OCI-LY7 (cell line): ENCODE results near the gene DISC1. TPM values are rescaled to one million over a fixed set of nuclear protein-coding genes. Genes with fewer than 3 reads are reported as not detected.

Experiments used
- BruUV-seq: library from RNA; stranded (reverse); fragments of 400-500 nt; replicated peaks from 2 replicates; lab custom pipeline; 2021; lab: Mats Ljungman, UMichigan
- CTCF ChIA-PET: fragments of 300-600 bp; sonication (Branson Sonifier 250); formaldehyde crosslinking; loops from one replicate; lab custom pipeline; 2022; ENCODE audit warnings: antibody characterized with exemption; ENCODE audit not compliant: unreplicated experiment; lab: Charles Lee
- POLR2A ChIA-PET: fragments of 300-600 bp; sonication (Branson Sonifier 250); formaldehyde crosslinking; loops from one replicate; lab custom pipeline; 2022; ENCODE audit warnings: antibody characterized with exemption; lab: Charles Lee
- DNase-seq: peaks from one replicate; pipeline ENCODE4 v3.0.0-alpha.2; 2015; ENCODE audit warnings: low spot score
- H2AFZ ChIP-seq: fragments of 200-600 bp; sonication (generic), shearing (Covaris generic); 2 replicates; pipeline ENCODE4 v1.6.1; 2014; ENCODE audit warnings: mild to moderate bottlenecking, antibody characterized with exemption, low read length, moderate library complexity
- H3K27ac ChIP-seq: fragments of 200-600 bp; sonication (generic); 2 replicates; pipeline ENCODE4 v1.5.1; 2014; ENCODE audit warnings: mixed run types, low read depth, mild to moderate bottlenecking, moderate library complexity, low read length, inconsistent platforms; ENCODE audit not compliant: poor library complexity, severe bottlenecking
- H3K36me3 ChIP-seq: fragments of 200-600 bp; sonication (generic); 2 replicates; pipeline ENCODE4 v1.6.1; 2014; ENCODE audit warnings: mild to moderate bottlenecking, antibody characterized with exemption, low read length, moderate library complexity, mixed read lengths; ENCODE audit not compliant: insufficient read depth
- H3K4me1 ChIP-seq: fragments of 200-600 bp; sonication (generic); 2 replicates; pipeline ENCODE4 v1.5.1; 2014; ENCODE audit warnings: mild to moderate bottlenecking, low read length; ENCODE audit not compliant: insufficient read depth, poor library complexity, severe bottlenecking
- H3K4me2 ChIP-seq: fragments of 200-600 bp; sonication (generic); 2 replicates; pipeline ENCODE4 v1.6.1; 2014; ENCODE audit warnings: mild to moderate bottlenecking, low read length
- H3K4me3 ChIP-seq: fragments of 200-600 bp; sonication (generic); 2 replicates; pipeline ENCODE4 v1.5.1; 2014; ENCODE audit warnings: mild to moderate bottlenecking, low read depth, low read length; ENCODE audit not compliant: poor library complexity, severe bottlenecking
- H3K79me2 ChIP-seq: fragments of 200-600 bp; sonication (generic); 2 replicates; pipeline ENCODE4 v1.6.1; 2016; ENCODE audit warnings: low read depth, mild to moderate bottlenecking, low read length, moderate library complexity, mixed read lengths; ENCODE audit not compliant: insufficient read depth
- H3K9me2 ChIP-seq: fragments of 200-600 bp; sonication (generic); 2 replicates; pipeline ENCODE4 v1.6.1; 2016; ENCODE audit warnings: mild to moderate bottlenecking, low read length, mixed read lengths; ENCODE audit not compliant: insufficient read depth
- H3K9me3 ChIP-seq: fragments of 200-600 bp; sonication (generic); 2 replicates; pipeline ENCODE4 v1.6.1; 2014; ENCODE audit warnings: mild to moderate bottlenecking, mixed run types, low read length, mixed read lengths
- H4K20me1 ChIP-seq: fragments of 200-600 bp; sonication (generic); 2 replicates; pipeline ENCODE4 v1.6.1; 2014; ENCODE audit warnings: mild to moderate bottlenecking, antibody characterized with exemption, low read length, moderate library complexity, mixed read lengths; ENCODE audit not compliant: insufficient read depth
- CTCF ChIP-seq: fragments of 200-600 bp; sonication (generic); conservative IDR thresholded peaks from 2 replicates; pipeline ENCODE4 v1.5.1; 2014; ENCODE audit warnings: mild to moderate bottlenecking, antibody characterized with exemption, low read length, moderate library complexity, mixed read lengths
- EZH2phosphoT487 ChIP-seq: fragments of 200-600 bp; sonication (generic); IDR thresholded peaks from 2 replicates; pipeline ENCODE4 v1.6.1; 2018; ENCODE audit warnings: low read depth, borderline replicate concordance, mild to moderate bottlenecking, mixed run types, antibody characterized with exemption, low read length, moderate library complexity, mixed read lengths
- intact Hi-C: fragments of 100-400 bp; cut with micrococcal nuclease; formaldehyde crosslinking; loops from one replicate; pipeline ENCODE4 v1.10.0; 2022; ENCODE audit not compliant: unreplicated experiment
- total RNA-seq, 2 experiments: library from RNA; depleted of rRNA in 1 of 2; stranded (reverse); fragments of >200 nt in 1 of 2; shearing (Covaris generic) in 1 of 2; gene quantifications; 2 replicates each; pipeline ENCODE4 v1.2.3, GENCODE V29; 2014 to 2022

DISC1 gene
- total RNA-seq, 2 experiments from 2014 or later = 0.91 TPM; not detected in 1

GRCh38 chr1:231584117-231584516, 42.5 kb upstream of the DISC1 start:
- DNase-seq = peak; percentile 34
- TF ChIP-seq CTCF (peak; percentile 55; the same call in 1 of the 2 replicates), EZH2phosphoT487 (no peak)
- Histone ChIP-seq H2AFZ (no peak overlapping the region), H3K9me2 (no peaks in the 10 kb centered on the region), H3K4me3 (no peak overlapping the region), H4K20me1 (no peaks in the 10 kb centered on the region), H3K79me2 (no peaks in the 10 kb centered on the region), H3K4me2 (no peak overlapping the region), H3K9me3 (no peaks in the 10 kb centered on the region), H3K27ac (no peak overlapping the region), H3K36me3 (no peaks in the 10 kb centered on the region), H3K4me1 (no peaks in the 10 kb centered on the region)
- no TSS peak for BruUV-seq
- POLR2A ChIA-PET = no interaction called here
- intact Hi-C loops = no loop called here
- CTCF ChIA-PET = no interaction called here

GRCh38 chr1:231584921-231585320, 41.7 kb upstream of the DISC1 start:
- Histone ChIP-seq H3K4me1 (no peaks in the 10 kb centered on the region), H3K4me3 (no peak overlapping the region), H3K36me3 (no peaks in the 10 kb centered on the region), H4K20me1 (no peaks in the 10 kb centered on the region), H3K9me2 (no peaks in the 10 kb centered on the region), H3K4me2 (no peak overlapping the region), H3K27ac (no peak overlapping the region), H3K79me2 (no peaks in the 10 kb centered on the region), H3K9me3 (no peaks in the 10 kb centered on the region), H2AFZ (no peak overlapping the region)
- DNase-seq = no peak
- POLR2A ChIA-PET = no interaction called here
- TF ChIP-seq CTCF = no peak
- no peak for TF ChIP-seq EZH2phosphoT487
- intact Hi-C loops = no loop called here
- CTCF ChIA-PET = no interaction called here
- no TSS peak for BruUV-seq

GRCh38 chr1:231590453-231591198, 36.0 kb upstream of the DISC1 start:
- intact Hi-C loops = loop anchor here (1.0 to 5.0 kb wide), 2 partner anchors 233 to 273 kb away; no protein-coding TSS in a partner anchor
- DNase-seq = peak; percentile 68
- H3K4me3 ChIP-seq = no peak overlapping the region
- H3K9me2 ChIP-seq = no peaks in the 10 kb centered on the region
- H3K27ac ChIP-seq = no peak overlapping the region
- H3K79me2 ChIP-seq = no peaks in the 10 kb centered on the region
- no TSS peak for BruUV-seq
- POLR2A ChIA-PET = interaction anchor here (0.7 kb wide), 1 partner anchor 275 kb away, joined by 4 read pairs; no protein-coding TSS in a partner anchor
- CTCF ChIA-PET = no interaction called here
- peak overlapping the region; percentile 2; the same call in 1 of the 2 replicates for H3K4me2 ChIP-seq
- no peaks in the 10 kb centered on the region for H4K20me1 ChIP-seq
- TF ChIP-seq CTCF (peak; percentile 94), EZH2phosphoT487 (no peak)
- H3K4me1 ChIP-seq = no peaks in the 10 kb centered on the region
- H3K36me3 ChIP-seq = no peaks in the 10 kb centered on the region
- H3K9me3 ChIP-seq = no peaks in the 10 kb centered on the region
- H2AFZ ChIP-seq = no peak overlapping the region; the same call in 1 of the 2 replicates
